Gastrocnemius medialis (tissue), 4 donors: ENCODE results near the gene GALC.

ENCODE experiments used
- CTCF ChIP-seq, 5 experiments: fragments of 450-650 bp in 3 of 5; fragments of 200-600 bp in 2 of 5; sonication (generic) in 2 of 5; IDR thresholded peaks in 4 of 5; conservative IDR thresholded peaks in 1 of 5; 1 replicate in 4 of 5; 2 replicates in 1 of 5; pipeline ENCODE4 v1.5.1; 2016 to 2019; ENCODE audit warnings: antibody characterized with exemption in 5 of 5, mild to moderate bottlenecking in 3 of 5, moderate library complexity in 3 of 5
- POLR2A ChIP-seq, 2 donors: fragments of 450-650 bp; IDR thresholded peaks; one replicate each; pipeline ENCODE4 v1.6.1; 2017; ENCODE audit warnings: antibody characterized with exemption in 2 of 2, mild to moderate bottlenecking in 2 of 2, moderate library complexity in 2 of 2

- TF ChIP-seq CTCF (IDR thresholded peaks at IDR 0.05 in 4 of 5, conservative IDR thresholded peaks at IDR 0.05 in 1 of 5): no peak
- no peak for TF ChIP-seq POLR2A (IDR thresholded peaks at IDR 0.05)
Observed at GRCh38 chr14:88025313-88025712, 32.3 kb upstream of the GALC start.
